DMS153 (cell line): ENCODE results near the gene FPGS.
"Not testable (repeated sequence)": the region's sequence is repeated elsewhere in the genome, so short reads cannot be mapped to it uniquely, and the experiment has no call there.

ENCODE experiments used
- DNase-seq: peaks from one replicate; lab custom pipeline; 2025; lab: John Stamatoyannopoulos, UW

The FPGS gene, protein sequence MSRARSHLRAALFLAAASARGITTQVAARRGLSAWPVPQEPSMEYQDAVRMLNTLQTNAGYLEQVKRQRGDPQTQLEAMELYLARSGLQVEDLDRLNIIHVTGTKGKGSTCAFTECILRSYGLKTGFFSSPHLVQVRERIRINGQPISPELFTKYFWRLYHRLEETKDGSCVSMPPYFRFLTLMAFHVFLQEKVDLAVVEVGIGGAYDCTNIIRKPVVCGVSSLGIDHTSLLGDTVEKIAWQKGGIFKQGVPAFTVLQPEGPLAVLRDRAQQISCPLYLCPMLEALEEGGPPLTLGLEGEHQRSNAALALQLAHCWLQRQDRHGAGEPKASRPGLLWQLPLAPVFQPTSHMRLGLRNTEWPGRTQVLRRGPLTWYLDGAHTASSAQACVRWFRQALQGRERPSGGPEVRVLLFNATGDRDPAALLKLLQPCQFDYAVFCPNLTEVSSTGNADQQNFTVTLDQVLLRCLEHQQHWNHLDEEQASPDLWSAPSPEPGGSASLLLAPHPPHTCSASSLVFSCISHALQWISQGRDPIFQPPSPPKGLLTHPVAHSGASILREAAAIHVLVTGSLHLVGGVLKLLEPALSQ

DNA sequence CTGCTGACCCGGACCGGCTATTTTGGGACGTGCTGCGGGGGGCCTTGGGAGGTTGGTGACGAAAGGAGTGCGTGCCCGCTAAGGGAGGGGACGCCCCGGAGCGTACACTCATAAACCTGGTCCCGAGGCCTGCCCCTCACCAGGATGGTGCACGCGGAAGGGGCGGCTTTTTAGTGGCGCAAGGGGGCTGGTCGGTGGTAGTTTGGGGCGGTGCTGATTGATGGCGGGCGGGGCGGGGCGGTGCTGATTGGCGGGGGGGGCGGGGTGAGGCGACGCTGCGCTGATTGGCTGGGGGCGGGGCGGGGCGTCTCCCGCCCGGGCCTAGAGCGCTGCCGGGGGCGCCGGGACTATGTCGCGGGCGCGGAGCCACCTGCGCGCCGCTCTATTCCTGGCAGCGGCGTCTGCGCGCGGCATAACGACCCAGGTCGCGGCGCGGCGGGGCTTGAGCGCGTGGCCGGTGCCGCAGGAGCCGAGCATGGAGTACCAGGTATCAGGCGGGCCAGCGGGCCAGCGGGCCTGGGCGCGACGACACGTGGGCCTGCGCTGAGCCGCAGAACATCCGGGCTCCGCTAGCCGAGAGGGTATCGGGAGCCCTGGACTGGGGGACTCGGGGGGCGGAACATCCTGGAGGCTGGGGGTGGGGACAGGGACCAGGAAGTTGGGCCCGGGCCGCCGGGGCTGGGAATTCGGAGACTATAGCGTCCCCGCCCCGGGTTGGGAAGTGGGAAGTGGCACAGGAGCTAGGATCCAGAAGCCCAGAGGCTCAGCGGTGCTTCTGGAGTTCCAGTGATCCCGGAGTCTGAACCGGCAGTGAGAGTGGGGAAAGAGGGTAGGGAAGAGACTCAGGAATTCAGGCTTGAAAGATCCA, at the start of gene FPGS:
FPGS (plus strand) TSS at position 307 of the 868 bp plus-strand sequence; CDS start at position 350, 43 bp downstream.
- DNase-seq, result peak; percentile 57

DNA sequence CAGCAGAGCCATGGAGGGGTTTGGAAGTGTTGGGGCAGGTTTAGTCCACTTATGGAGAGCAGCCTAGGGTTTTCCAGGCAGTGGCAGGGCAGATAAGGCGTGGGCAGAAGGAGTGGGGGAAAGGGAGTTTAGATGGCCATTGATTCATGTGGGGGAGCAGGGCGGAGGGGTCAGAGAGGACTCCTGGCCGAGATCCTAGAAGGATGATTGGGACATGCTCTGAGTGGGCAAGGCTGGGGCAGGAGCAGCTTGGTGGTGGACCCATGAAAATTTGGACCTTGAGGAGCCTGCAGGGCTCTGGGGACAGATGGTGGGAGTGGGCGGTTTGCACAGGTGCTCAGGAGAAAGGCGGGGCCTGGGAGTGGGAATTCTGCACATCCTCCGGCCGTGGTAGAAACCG, 49.5 kb upstream of the FPGS start:
- no peak for DNase-seq

- DNase-seq, result no peak
Observed at GRCh38 chr9:127753622-127754021, 49.1 kb upstream of the FPGS start.

GRCh38 chr9:127754099-127755060, 48.3 kb upstream of the FPGS start:
- DNase-seq, result no peak

GRCh38 chr9:127755061-127756060, 47.3 kb upstream of the FPGS start:
- no peak for DNase-seq

DNA sequence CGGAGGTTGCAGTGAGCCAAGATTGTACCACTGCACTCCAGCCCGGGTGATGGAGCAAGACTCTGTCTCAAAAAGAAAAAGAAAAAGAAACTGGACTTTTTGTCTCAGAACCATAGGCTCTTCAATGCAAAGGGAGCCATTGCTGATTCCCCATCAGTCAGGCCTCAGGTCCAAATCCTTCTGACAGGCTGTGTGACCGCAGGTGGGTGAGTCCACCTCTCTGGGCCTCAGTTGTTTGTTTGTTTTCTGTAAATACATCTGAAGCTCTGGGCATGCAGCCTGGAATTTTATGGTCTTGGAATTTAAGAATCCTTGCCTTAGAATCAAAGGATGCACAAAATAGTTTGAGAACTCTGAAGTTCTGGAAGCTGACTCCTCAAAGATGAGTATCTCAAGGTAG, 46.4 kb upstream of the FPGS start:
- DNase-seq, result no peak

- not testable (repeated sequence) for DNase-seq
Observed at GRCh38 chr9:127756776-127757175, 45.9 kb upstream of the FPGS start.

DNA sequence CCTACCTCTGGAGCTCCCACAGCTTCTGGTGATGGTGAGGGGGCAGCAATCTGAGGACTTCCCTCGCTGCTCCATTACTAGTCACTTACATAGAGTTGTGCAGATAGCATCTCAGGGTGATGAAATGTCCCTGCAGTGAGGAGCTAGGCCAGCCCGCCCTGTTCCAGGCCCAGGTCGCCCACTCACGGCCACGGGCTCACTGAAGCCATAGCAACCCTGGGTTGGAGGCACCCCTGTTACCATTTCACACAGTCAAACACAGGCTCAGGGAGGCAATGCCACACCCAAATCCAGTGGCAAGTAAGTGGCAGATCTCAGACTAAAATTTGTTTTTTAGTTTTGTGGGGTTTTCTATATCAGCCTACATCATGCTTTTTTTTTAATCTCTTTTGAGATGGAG, 43.8 kb upstream of the FPGS start:
- DNase-seq, result no peak

DNA sequence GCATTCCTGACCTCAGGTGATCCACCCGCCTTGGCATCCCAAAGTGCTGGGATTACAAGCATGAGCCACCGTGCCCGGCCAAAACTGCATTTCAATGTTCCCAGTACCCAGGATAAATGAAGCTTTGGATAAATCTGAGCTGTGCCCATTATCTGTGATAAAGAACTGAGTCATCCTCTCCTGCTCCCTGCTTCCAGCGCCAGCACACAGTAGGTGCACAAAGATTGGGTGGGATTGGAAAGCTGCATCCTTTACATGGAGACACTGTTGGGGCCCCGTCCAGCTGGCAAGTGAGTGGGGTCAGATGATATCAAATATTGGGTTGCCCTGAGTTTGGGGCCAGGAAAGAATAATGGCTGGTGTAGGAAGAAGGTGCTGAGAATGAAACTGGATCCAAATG, 41.6 kb upstream of the FPGS start:
- no peak for DNase-seq

- DNase-seq, result no peak
Observed at GRCh38 chr9:127761491-127761956, 41.2 kb upstream of the FPGS start.

DNA sequence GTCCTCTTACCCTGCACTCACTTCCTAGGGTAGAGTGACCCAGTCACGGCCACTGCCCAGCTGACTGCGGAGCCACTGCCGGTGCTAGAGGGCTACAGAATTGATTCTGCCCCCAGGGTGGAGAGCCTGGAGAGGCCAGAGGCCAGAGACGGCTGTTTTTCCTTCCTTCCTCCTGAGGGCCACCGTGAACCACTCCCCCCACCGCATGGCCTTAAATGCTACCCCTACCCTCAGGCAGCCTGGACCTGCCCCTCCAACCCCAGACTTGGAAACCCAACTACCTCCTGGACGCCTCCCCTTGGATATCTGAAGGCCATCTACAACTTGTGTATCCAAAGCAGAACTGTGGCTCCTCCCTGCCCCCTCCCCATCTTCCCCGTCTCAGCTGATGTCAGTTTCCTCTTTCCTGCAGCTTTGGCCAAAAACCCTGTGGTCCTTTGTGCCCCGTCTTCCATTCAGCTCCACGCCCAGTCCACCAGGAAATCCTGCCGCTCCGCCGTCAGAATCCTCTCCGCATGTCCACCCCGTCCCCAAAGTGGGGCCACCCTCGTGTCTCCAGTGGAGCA, 40.5 kb upstream of the FPGS start:
- DNase-seq, result no peak

- no peak for DNase-seq
Observed at GRCh38 chr9:127763918-127764384, 38.7 kb upstream of the FPGS start.

DNA sequence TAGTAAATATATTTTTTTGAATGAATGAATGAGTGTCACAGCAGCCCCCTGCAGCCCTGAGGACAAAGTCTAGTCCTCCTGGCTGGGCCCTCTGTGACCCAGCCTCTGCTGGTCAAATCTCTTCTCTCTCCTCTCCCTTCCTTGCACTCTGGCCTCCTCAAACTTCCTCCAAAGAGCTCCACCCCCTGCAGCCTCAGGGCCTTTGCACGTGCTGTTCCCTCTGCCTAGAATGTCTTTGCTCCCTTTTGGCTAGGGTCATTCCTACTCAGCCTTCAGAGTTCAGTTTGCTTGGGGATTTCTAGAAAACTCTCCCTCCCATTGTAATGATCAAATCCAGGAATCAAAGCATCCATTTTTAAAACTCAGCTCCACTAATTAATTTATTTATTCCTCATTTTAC, 37.3 kb upstream of the FPGS start:
- no peak for DNase-seq

DNA sequence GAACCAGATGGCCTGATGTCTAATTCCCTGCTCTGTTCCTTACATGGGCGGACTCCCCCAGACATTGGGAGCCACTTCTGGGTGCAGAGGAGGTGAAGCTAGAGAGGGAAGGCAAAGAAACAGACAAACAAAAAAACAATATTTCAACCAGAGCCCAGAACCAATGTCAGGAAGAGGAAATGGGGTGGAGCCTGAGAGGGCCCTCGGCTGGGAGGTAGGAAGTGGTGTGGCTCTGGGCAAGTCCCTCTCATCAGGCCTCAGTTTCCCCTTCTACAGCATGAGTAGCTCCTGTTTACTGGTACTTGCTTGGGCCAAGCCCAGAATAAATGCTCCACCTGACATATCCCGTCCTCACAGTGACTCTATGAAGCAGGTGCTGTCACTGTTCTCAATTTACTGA, 35.3 kb upstream of the FPGS start:
- DNase-seq, result no peak

GRCh38 chr9:127767909-127768331, 34.8 kb upstream of the FPGS start:
- no peak for DNase-seq

DNA sequence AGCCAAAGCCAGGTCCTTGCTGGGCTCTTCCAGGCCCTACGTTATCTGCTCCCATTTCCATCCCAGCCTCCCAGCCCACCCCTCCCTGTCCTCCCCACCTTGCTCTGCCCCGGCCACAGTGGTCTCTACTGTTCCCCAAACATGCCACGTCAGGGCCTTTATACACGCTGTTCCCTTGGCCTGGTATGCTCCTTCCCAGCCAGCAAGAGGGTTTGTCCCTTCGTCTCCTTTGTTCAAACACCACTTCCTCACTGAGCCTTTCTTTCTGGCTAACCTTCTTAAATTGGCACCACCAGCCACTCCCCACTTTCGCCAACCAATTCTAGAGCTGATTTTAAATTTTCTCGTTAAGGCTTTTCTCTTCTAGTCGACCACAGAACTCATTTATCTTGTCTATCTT, 34.0 kb upstream of the FPGS start:
- no peak for DNase-seq

GRCh38 chr9:127769101-127769500, 33.6 kb upstream of the FPGS start:
- no peak for DNase-seq

- no peak for DNase-seq
Observed at GRCh38 chr9:127769929-127770582, 32.6 kb upstream of the FPGS start.

- no peak for DNase-seq
Observed at GRCh38 chr9:127770583-127770904, 32.1 kb upstream of the FPGS start.
